GM12891 (cell line): ENCODE measurements around the gene F5.

Experiments used
- POLR2A ChIP-seq: IDR thresholded peaks from 2 replicates; pipeline ENCODE4 v1.6.1; 2011; ENCODE audit warnings: low read depth, low read length, control low read depth
- SPI1 ChIP-seq: IDR thresholded peaks from 2 replicates; pipeline ENCODE4 v1.6.1; 2011; ENCODE audit warnings: low read depth, low read length, control low read depth
- TAF1 ChIP-seq: IDR thresholded peaks from 2 replicates; pipeline ENCODE4 v1.6.1; 2011; ENCODE audit warnings: low read depth, low read length, control low read depth

GRCh38 chr1:169572187-169572586 lies 14.1 kb downstream of the F5 start:
- TF ChIP-seq POLR2A, result no peak
- TF ChIP-seq SPI1, result no peak
- no peak for TF ChIP-seq TAF1
